HG03280 (cell line): ENCODE measurements around the gene APOL2.
"Not testable (repeated sequence)": the region's sequence is repeated elsewhere in the genome, so short reads cannot be mapped to it uniquely, and the experiment has no call there.

ENCODE experiments used
- ATAC-seq: cut with Tn5 transposase; IDR thresholded peaks from one replicate; pipeline ENCODE4 v1.9.1; 2021; ENCODE audit warnings: mild to moderate bottlenecking, moderate library complexity; ENCODE audit not compliant: unreplicated experiment

The APOL2 gene

DNA sequence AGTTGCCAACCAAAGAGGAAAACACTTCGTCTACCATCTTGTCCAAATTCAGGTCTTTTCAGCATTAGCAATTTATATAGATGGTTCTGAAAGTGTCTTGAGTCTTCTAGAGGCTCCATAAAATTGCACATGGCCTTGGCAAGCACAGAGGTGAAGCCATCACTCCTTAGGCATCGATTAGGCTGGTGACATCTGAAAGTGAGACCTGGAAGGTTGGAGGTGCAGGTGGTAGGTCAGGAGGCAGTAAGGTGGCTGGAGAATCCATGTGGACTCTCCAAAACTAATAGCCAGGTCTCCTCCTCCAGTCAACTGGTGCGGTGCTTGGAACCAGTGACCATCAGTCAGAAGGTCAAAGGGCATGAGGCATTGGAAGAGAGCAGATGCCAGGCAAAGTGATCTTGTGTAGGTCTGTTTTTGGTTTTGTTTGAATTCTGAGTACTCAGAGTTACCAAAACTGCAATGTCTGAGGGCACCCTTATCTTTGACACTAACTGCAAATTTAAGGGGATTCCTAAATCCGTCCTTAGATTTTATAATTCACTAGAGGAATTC, 6.6 kb upstream of the APOL2 start:
- no peak for ATAC-seq

GRCh38 chr22:36244522-36245391, 5.4 kb upstream of the APOL2 start:
- no peak for ATAC-seq

- ATAC-seq = no peak
These were observed 4.7 kb upstream of the APOL2 start for GRCh38 chr22:36243986-36244385.

DNA sequence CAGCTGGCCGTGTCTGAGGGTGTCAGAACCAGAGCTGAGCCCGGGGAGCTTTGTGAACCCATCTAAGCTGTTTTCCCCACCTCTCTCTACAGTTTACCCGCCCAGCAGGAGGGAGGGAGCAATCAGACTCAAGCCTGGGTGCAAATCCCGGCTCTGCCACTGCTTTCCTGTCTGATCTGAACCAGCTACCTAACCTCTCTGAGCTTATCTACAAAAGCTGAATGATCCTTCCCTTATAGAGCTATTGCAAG, 252 bp downstream of the APOL2 start:
- ATAC-seq = peak; percentile 12

- no peak for ATAC-seq
These were observed 766 bp downstream of the APOL2 start for GRCh38 chr22:36238373-36239149.

- no peak for ATAC-seq
These were observed 1.6 kb downstream of the APOL2 start for GRCh38 chr22:36237462-36238372.

DNA sequence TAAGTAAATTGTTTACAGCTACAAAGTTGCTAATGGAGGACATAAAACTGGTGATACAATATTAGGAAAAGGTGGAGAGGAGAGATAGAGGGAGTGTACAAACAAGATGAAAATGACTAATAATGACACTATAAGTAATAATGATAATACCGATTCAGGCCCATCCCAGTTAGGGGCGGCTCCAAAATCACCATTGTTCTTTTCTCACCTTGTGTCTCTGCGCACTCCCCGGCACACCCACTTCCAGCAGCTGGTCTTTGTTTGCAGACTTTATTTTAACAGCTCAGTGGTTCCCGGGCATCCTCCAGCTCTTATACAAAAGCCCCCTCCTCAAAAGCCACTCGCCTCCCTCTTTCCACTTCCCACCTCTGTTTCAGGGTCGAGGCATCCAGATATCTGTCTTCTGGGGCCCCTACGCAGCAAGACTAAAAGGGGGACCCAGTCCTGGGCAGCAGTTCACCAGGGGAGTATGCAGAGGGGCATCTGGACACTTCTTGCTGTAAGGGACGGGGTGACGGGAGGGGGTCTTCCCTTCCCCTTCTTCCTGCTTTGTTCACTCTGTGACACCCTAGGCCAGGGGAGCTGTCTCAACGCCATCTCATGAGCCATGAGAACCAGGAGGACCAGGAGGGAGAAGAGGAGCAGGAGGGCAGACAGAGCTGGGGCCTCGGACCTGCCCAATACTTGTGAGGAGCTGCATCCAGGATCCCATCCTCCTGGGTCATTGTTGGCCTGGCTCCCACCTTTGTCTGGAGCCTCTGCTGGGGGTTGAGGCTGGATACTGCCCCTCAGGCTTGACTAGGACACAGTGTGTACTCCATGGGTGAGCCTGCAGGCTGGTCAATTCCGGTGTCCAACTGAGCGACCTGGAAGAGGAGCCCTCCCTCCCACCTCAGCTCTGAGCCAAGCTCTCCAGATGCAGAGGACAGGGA, 2.7 kb downstream of the APOL2 start:
- ATAC-seq = no peak

- ATAC-seq = no peak
These were observed 3.7 kb downstream of the APOL2 start for GRCh38 chr22:36235585-36235984.

GRCh38 chr22:36234919-36235318, 4.4 kb downstream of the APOL2 start:
- no peak for ATAC-seq

GRCh38 chr22:36234213-36234612, 5.1 kb downstream of the APOL2 start:
- ATAC-seq = no peak

DNA sequence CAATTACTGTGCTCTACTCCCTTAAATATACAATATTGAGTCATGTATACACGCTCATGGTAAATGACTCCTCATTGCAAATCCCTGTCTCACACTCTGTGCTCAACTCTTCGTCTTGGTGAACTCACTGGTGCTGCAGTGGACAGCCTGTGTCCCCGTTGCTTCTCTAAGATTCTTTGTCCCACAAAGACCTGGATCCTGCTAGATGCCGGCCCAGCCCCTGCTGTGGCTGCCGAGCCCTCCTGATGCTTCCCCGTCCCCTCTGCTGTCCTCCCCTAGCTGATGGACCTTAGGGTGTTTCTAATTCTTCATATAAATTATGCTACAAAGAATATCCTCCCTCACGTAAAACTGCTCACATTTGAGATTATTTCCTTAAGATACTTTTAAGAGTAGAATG, 5.5 kb downstream of the APOL2 start:
- no peak for ATAC-seq

DNA sequence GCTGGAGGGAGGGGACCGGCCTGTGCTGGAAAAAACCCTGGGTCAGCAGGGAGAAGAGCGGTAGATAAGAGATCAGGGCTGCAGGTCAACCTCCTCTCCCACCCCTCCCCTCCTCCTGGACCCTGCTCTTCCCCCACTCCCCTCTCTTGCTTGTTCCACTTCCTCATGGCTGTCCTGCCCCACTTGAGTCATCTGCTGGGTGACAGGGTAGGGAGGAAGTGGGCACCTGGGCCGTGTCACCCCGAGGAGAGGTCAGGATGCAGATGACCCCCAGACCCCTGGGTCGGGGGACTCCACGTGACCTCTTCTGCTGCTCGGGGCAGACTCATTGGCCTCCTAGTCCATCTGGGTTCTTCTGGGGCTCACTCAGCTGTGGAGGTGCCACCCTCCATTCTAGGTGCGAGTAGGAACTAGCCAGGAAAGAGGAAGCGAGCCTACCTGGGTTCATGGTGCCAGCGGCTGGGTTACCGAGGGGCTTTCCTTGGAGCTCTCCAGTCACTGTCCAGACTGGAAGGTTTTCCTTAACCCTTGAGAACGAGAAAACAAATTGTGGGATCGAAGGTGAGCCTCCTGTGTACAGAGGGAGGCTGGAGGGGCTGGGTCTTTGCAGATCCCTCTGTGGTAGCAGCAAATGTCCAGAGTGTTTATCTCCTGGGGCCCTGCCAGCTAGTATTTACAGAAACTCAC, 6.5 kb downstream of the APOL2 start:
- ATAC-seq = no peak

- not testable (repeated sequence) for ATAC-seq
These were observed 8.3 kb downstream of the APOL2 start for GRCh38 chr22:36231051-36231450.

DNA sequence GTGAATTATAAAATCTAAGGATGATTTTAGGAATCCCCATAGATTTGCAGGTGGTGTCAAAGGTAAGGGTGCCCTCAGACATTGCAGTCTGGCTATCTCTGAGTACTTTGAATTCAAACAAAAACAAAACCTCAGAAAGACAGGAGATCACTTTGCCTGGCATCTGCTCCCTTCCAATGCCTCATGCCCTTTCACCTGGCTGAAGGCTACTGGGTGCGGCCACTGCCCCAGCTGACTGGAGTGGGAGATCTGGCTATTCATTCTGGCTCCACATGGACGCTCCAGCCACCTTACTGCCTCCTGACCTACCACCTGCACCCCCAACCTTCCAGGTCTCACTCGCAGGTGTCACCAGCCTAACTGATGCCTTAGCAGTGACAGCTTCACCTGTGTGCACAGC, 9.7 kb downstream of the APOL2 start:
- ATAC-seq = not testable (repeated sequence)

GRCh38 chr22:36228944-36229343, 10.4 kb downstream of the APOL2 start:
- no peak for ATAC-seq

DNA sequence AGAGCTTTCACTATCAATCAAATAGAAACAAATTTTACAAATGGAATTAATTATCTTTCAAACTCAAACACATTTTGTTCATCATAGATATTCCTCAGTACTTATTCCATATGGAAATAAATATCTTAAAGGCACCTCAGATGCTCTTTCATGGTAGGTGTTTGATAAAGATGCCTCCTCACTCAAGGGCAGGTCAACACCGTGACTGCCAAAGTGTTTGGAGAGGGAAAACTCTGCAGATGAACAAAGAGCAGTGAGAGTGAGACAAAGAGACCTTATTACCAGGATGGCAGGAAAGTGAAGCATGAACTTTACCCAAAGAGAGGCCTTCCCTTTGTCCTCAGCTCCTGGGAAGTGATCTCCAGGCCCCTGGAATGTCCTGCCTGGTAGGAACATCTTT, 11.0 kb downstream of the APOL2 start:
- not testable (repeated sequence) for ATAC-seq

DNA sequence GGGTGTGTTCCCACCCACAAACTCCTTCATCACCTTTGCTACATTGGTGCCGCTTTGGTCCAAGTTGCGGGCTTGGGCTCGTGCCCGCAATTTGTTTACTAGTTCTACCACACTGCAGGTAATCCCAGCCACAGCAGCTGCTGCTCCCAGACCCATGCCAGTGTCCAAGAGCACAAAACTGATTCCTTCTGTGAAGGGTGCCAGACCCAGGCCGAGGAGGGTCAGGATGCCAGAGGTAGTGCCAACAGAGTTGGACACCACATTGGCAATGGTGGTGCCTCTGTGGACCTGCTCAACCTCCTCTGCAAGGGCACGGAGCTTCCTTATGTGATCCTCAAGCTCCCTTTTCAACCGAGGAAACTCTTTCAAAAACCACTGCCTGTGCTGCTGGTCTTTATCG, 11.5 kb downstream of the APOL2 start:
- no peak for ATAC-seq

GRCh38 chr22:36227396-36227795, 11.9 kb downstream of the APOL2 start:
- no peak for ATAC-seq

- ATAC-seq = no peak
These were observed 13.1 kb downstream of the APOL2 start for GRCh38 chr22:36226189-36226588.
